GM18951 (cell line): ENCODE results near the gene TDRD12.
"Not testable (repeated sequence)": the region's sequence is repeated elsewhere in the genome, so short reads cannot be mapped to it uniquely, and the experiment has no call there.

Experiments
- POLR2A ChIP-seq: IDR thresholded peaks from 4 replicates; pipeline ENCODE4 v1.6.1; 2011; ENCODE audit warnings: mild to moderate bottlenecking; ENCODE audit not compliant: insufficient read length, insufficient read depth; ENCODE audit errors: extremely low read depth
- in situ Hi-C: fragments of 300-500 bp; cut with MboI; formaldehyde crosslinking; loops from one replicate; pipeline ENCODE4 v1.12.0; 2022; ENCODE audit warnings: low sequenced_read_pairs, mixed read lengths, inconsistent platforms; ENCODE audit not compliant: unreplicated experiment

The TDRD12 gene

GRCh38 chr19:32862173-32862572, 142.6 kb downstream of the TDRD12 start:
- in situ Hi-C loops, result no loop called here
- TF ChIP-seq POLR2A, result no peak

GRCh38 chr19:32862741-32863140, 143.2 kb downstream of the TDRD12 start:
- no peak for TF ChIP-seq POLR2A
- in situ Hi-C loops, result no loop called here

DNA sequence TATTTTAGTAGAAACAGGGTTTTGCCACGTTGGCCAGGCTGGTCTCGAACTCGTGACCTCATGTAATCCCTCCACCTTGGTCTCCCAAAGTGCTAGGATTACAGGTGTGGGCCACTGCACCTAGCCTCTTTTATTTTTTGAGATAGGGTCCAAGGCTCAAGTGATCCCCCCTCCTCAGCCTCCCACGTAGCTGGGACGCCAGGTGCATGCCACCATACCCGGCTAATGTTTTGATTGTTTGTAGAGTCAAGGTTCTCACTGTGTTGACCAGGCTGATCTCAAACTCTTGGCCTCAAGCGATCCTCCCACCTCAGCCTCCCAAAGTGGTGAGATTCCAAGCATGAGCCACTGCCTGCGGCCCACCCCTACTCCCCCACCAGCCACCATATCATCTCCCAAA, 143.7 kb downstream of the TDRD12 start:
- TF ChIP-seq POLR2A, result no peak
- in situ Hi-C loops, result no loop called here

GRCh38 chr19:32863841-32864240, 144.3 kb downstream of the TDRD12 start:
- no peak for TF ChIP-seq POLR2A
- in situ Hi-C loops, result no loop called here

GRCh38 chr19:32864318-32865007, 144.9 kb downstream of the TDRD12 start:
- in situ Hi-C loops, result no loop called here
- no peak for TF ChIP-seq POLR2A

DNA sequence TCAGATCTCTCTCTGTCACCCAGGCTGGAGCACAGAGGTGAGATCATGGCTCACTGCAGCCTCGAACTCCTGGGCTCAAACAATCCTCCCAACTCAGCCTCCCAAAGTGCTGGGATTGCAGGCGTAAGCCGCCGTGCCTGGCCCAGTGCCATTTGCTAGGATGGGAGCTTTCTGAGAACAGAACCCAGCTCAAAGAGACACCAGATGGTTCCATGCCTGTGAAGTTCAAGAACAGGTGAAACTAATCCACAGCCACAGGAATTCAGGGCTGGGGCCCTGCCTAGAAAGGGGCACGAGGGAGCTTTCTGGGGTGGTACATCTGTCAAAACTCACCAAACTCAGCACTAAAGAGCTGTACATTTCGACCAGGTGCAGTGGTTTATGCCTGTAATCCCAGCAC, 145.8 kb downstream of the TDRD12 start:
- TF ChIP-seq POLR2A, result no peak
- in situ Hi-C loops, result no loop called here

DNA sequence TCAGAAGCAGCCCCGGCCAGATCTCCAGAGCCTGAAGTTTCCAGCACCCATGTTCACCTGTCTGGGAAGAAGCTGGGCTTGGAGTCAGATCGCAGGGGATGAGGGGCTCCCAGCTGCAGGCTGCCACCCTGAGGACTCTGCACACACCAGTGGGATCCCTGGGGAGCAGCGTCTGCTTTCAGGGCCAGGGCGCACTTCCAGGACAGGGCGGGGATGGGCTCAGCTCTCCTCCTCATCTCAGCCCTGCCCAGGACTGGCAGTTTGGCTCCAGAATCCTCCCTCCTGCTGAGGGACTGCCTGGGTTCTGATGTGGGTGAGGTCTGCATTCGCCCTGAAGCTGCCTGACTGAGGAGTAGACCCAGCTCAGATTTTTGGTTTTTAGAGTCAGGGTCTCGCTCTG, 146.5 kb downstream of the TDRD12 start:
- in situ Hi-C loops, result no loop called here

GRCh38 chr19:32866564-32867265, 147.1 kb downstream of the TDRD12 start:
- TF ChIP-seq POLR2A, result no peak
- in situ Hi-C loops, result no loop called here

More for the DNA sequence above, 146.5 kb downstream of the TDRD12 start:
- no peak for TF ChIP-seq POLR2A

DNA sequence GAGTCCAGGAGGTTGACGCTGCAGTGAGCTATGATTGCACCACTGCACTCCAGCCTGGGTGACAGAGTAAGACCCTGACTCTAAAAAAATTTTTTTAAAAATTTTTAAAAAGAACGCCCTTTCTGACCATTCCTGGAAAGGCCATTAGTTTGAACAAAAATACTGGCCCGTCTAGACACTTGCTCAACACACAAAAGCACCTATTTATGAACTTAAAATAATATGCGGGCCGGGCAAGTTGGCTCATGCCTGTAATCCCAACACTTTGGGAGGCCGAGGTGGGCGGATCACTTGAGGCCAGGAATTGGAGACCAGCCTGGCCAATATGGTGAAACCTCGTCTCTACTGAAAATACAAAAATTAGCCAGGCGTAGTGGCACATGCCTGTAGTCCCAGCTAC, 147.9 kb downstream of the TDRD12 start:
- in situ Hi-C loops, result not testable (repeated sequence)

- in situ Hi-C loops, result no loop called here
- TF ChIP-seq POLR2A, result no peak
These were observed 148.8 kb downstream of the TDRD12 start for GRCh38 chr19:32868206-32868950.

DNA sequence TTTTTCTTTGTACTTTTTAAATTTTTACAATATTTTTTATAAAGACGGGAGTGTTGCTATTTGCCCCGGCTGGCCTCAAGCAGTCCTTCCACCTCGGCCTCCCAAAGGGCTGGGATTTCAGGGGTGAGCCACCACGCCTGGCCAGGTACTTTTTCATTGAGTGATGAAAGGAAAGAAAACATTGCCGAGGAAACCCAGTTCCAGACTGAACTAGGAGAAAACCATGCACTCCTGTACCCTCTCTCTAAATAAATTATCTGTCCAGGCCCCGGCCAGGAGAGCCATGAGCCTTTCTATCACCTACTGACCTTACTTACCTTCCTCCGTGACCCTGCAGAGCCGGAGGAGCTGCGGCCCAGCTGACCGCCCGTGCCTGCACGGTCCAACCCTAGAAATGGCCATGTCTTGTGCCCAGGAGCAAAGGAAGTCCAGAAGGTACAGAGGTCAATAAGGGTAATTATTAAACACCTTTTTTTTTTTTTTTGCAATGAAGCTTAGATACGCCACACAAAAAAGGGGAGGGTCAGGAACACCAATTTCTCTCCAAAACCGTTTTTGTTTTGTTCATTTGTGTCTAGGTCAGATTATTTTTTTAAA, 149.9 kb downstream of the TDRD12 start, which contains the start of gene SLC7A9:
Gene SLC7A9, minus strand, starts transcription at position 399 of the 597 bp plus-strand sequence. CDS start 1,233 bp downstream, outside the sequence.
- no peak for TF ChIP-seq POLR2A
- in situ Hi-C loops, result no loop called here

- TF ChIP-seq POLR2A, result no peak
- in situ Hi-C loops, result no loop called here
These were observed 150.5 kb downstream of the TDRD12 start for GRCh38 chr19:32869966-32870573.

DNA sequence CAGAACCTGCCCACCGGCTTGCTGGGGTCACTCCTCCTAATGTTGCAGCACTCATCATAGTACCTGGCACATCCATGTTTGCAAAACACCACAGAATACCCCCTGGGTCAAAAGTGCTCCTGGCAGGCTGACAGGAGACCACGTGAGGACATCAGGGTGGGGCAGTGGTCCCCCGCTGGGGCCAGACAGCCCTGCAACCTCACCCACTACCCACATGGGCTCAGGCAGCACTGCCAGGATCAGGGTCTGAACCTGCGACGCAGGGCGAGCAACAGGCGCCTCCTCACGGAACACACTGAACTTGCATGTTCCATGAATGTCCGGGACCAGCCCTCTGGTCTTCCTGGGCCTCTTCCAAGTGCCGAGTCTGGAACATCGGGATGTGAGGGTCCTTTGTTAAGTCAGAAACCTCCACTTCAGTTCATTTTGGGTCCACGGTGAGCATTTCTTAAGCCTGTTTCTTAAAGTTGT, 151.4 kb downstream of the TDRD12 start:
- TF ChIP-seq POLR2A, result no peak
- in situ Hi-C loops, result no loop called here
